ENCODE results near the gene AKAP13. TPM values are rescaled to one million over a fixed set of nuclear protein-coding genes. Genes with fewer than 3 reads are reported as not detected.

The AKAP13 gene
- total RNA-seq, 1 experiment from 2014 or later: 47.3 TPM

DNA sequence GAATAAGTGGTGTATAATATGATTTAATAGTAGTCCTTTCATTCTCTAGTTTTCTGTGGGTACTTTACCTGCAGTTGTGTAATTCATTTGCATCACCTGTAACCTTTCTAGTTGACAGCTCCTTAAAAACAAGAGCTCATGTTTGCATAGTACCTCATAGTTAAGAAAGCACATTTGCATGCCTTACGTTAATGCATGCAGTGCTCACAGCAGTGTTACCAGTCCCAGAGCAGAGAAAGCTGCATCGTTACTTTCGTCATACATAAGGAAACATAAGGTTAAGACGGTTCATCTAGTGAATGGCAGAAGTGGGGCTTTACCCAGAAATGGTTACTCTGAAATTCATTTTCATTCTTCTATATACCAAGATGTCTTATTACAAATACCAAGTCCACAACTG, 111.3 kb downstream of the AKAP13 start:
- Histone ChIP-seq H3K14ac (ENCODE audit: insufficient read depth, low read length) (no peak overlapping the region), H2BK12ac (ENCODE audit: insufficient read length, low read depth, low read length) (no peak overlapping the region), H3K4me2 (ENCODE audit: insufficient read depth, insufficient read length, low read length) (no peak overlapping the region), H3K27me3 (ENCODE audit: insufficient read depth, low read length) (no peaks in the 10 kb centered on the region), H3K27ac (ENCODE audit: insufficient read length, low read depth, low read length) (no peak overlapping the region), H4K20me1 (ENCODE audit: control insufficient read depth, insufficient read depth, insufficient read length) (no peaks in the 10 kb centered on the region), H2BK120ac (ENCODE audit: low read depth, low read length, poor library complexity, severe bottlenecking) (no peak overlapping the region), H3K23ac (ENCODE audit: insufficient read length, low read depth, low read length) (no peak overlapping the region), H2AK5ac (ENCODE audit: insufficient read length, low read length) (no peak overlapping the region), H2BK5ac (ENCODE audit: insufficient read length, low read length) (no peak overlapping the region), H3K18ac (ENCODE audit: insufficient read length, low read depth, low read length) (no peak overlapping the region), H2BK15ac (ENCODE audit: low read depth, low read length) (no peak overlapping the region), H3K79me1 (ENCODE audit: insufficient read depth, low read depth, low read length, poor library complexity, severe bottlenecking) (no peaks in the 10 kb centered on the region), H2BK20ac (ENCODE audit: low read depth, low read length, poor library complexity, severe bottlenecking) (no peak overlapping the region), H3K4me1 (ENCODE audit: insufficient read depth, low read length) (peaks cover 3% of the 10 kb centered on the region; the same call in 1 of the 2 replicates), H3K79me2 (ENCODE audit: insufficient read depth, low read length) (peaks cover 4% of the 10 kb centered on the region; the same call in 1 of the 2 replicates), H3K56ac (ENCODE audit: insufficient read length, low read depth, low read length) (no peak overlapping the region), H3T11ph (ENCODE audit: low read length) (no peak overlapping the region), H4K5ac (ENCODE audit: insufficient read length, low read depth, low read length) (no peak overlapping the region), H4K8ac (replicated peaks; ENCODE audit: insufficient read length, low read depth, low read length) (no peak overlapping the region), H3K4ac (ENCODE audit: low read depth, low read length) (no peak overlapping the region), H3K9ac (ENCODE audit: extremely low read depth, insufficient read length, low read length) (no peak overlapping the region), H3K9me3 (ENCODE audit: control insufficient read depth, low read depth, low read length) (no peaks in the 10 kb centered on the region), H4K91ac (ENCODE audit: insufficient read length, low read depth, low read length) (no peak overlapping the region), H3K23me2 (ENCODE audit: insufficient read length, low read depth, low read length, poor library complexity, severe bottlenecking) (no peaks in the 10 kb centered on the region), H2AFZ (ENCODE audit: low read length) (no peak overlapping the region)
- TF ChIP-seq, protein P1, sequence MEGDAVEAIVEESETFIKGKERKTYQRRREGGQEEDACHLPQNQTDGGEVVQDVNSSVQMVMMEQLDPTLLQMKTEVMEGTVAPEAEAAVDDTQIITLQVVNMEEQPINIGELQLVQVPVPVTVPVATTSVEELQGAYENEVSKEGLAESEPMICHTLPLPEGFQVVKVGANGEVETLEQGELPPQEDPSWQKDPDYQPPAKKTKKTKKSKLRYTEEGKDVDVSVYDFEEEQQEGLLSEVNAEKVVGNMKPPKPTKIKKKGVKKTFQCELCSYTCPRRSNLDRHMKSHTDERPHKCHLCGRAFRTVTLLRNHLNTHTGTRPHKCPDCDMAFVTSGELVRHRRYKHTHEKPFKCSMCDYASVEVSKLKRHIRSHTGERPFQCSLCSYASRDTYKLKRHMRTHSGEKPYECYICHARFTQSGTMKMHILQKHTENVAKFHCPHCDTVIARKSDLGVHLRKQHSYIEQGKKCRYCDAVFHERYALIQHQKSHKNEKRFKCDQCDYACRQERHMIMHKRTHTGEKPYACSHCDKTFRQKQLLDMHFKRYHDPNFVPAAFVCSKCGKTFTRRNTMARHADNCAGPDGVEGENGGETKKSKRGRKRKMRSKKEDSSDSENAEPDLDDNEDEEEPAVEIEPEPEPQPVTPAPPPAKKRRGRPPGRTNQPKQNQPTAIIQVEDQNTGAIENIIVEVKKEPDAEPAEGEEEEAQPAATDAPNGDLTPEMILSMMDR (conservative IDR thresholded peaks at IDR 0.05): no peak
- WGBS (ENCODE audit: extremely low coverage, insufficient read length, low lambda C conversion rate): no CpG with 5 or more reads among the region's 4 CpGs
- Mint-ChIP-seq H3K4me1 (peaks cover 25 to 34% of the 10 kb centered on the region in 2 experiments), H3K27me3 (ENCODE audit: low read depth) (no peaks in the 10 kb centered on the region), H3K27ac (no peak overlapping the region), H3K36me3 (ENCODE audit: insufficient read depth in 1 of 3, low read depth in 3 of 3) (peaks cover 2 to 9% (median 4%) of the 10 kb centered on the region in 3 experiments; a peak in 3 of 7 replicates), H3K4me3 (no peak overlapping the region), H3K9me3 (no peaks in the 10 kb centered on the region)
- no peak for DNase-seq
